Gastroesophageal sphincter (tissue), 4 donors: ENCODE data around the gene IL22RA1. TPM values are rescaled to one million over a fixed set of nuclear protein-coding genes. Genes with fewer than 3 reads are reported as not detected.

Experiments used
- ATAC-seq: fragments of 150-250 bp; one replicate; pipeline ENCODE4 v1.9.1; 2016; ENCODE audit warnings: mild to moderate bottlenecking, moderate library complexity
- H3K27ac ChIP-seq, 4 donors: fragments of 200-600 bp; sonication (generic) in 3 of 4; 1 replicate in 3 of 4; 2 replicates in 1 of 4; pipeline ENCODE4 v1.5.1; 2016 to 2019
- H3K27me3 ChIP-seq: fragments of 200-600 bp; sonication (generic); one replicate; pipeline ENCODE4 v1.5.1; 2019
- H3K36me3 ChIP-seq, 2 donors: fragments of 200-600 bp; sonication (generic); one replicate each; pipeline ENCODE4 v1.5.1; 2019; ENCODE audit warnings: control low read depth in 1 of 2
- H3K4me1 ChIP-seq, 3 donors: fragments of 200-600 bp; sonication (generic); 1 replicate in 2 of 3; 2 replicates in 1 of 3; pipeline ENCODE4 v1.5.1; 2016 to 2019; ENCODE audit warnings: control low read depth in 2 of 3
- H3K4me3 ChIP-seq, 2 donors: fragments of 200-600 bp; sonication (generic); one replicate each; pipeline ENCODE4 v1.5.1; 2019; ENCODE audit warnings: mild to moderate bottlenecking in 1 of 2, moderate library complexity in 1 of 2
- H3K9me3 ChIP-seq, 3 donors: fragments of 200-600 bp; sonication (generic); one replicate each; pipeline ENCODE4 v1.5.1; 2017 to 2019; ENCODE audit warnings: control low read depth in 2 of 3
- EP300 ChIP-seq: sonication (generic); formaldehyde crosslinking; IDR thresholded peaks from one replicate; pipeline ENCODE4 v1.6.1; 2017; ENCODE audit warnings: antibody characterized with exemption, mild to moderate bottlenecking
- POLR2A ChIP-seq, 2 donors: fragments of 450-650 bp; IDR thresholded peaks; one replicate each; pipeline ENCODE4 v1.6.1; 2017; ENCODE audit warnings: antibody characterized with exemption in 2 of 2, mild to moderate bottlenecking in 2 of 2, moderate library complexity in 1 of 2
- POLR2AphosphoS5 ChIP-seq: sonication (generic); formaldehyde crosslinking; IDR thresholded peaks from one replicate; pipeline ENCODE4 v1.6.1; 2017; ENCODE audit warnings: antibody characterized with exemption
- WGBS, 2 donors: methylation state at CpG; one replicate each; pipeline ENCODE4 v1.1.5; 2018; ENCODE audit warnings: low coverage in 1 of 2; 5-methylcytosine and 5-hydroxymethylcytosine counted together
- total RNA-seq, 4 donors: library from RNA; depleted of rRNA; stranded (reverse); fragments of >200 nt; gene quantifications; one replicate each; pipeline ENCODE4 v1.1.0, GENCODE V29; 2016
- TF ChIP-seq, protein P1 (sequence below), 4 experiments: fragments of 200-600 bp in 2 of 4; fragments of 450-650 bp in 2 of 4; sonication (generic) in 1 of 4; IDR thresholded peaks; one replicate each; pipeline ENCODE4 v1.5.1; 2017 to 2019; ENCODE audit warnings: antibody characterized with exemption in 4 of 4, mild to moderate bottlenecking in 2 of 4, moderate library complexity in 2 of 4

IL22RA1 gene
- total RNA-seq, 4 donors from 2014 or later, result 0.57 to 0.58 TPM; not detected in 2

DNA sequence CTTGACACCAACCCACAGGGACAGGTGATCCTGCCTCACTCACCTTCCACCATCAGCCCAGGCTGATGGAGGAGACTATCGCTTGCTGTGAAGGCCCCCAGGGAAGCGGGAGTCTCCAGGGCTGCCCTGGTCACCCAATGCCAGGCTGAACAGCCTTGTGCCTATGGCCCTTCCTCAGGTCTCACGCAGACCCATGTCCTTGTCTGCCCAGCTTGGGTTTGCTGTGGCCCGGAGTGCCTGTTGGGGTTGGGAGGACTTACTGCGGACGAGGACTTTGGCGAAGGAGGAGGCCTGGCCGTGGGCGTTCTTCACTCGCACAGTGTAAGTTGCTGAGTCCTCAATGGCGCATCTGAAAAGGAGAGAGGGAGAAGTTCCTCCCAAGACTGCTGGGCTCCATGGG lies 45.3 kb downstream of the IL22RA1 start:
- no peak for ATAC-seq
- H3K27me3 ChIP-seq, result no peaks in the 10 kb centered on the region
- H3K4me1 ChIP-seq, result peaks cover 0 to 9% (median 4%) of the 10 kb centered on the region in 3 donors
- TF ChIP-seq POLR2A (IDR thresholded peaks at IDR 0.05) (no peak), EP300 (no peak), POLR2AphosphoS5 (no peak)
- TF ChIP-seq, protein P1, sequence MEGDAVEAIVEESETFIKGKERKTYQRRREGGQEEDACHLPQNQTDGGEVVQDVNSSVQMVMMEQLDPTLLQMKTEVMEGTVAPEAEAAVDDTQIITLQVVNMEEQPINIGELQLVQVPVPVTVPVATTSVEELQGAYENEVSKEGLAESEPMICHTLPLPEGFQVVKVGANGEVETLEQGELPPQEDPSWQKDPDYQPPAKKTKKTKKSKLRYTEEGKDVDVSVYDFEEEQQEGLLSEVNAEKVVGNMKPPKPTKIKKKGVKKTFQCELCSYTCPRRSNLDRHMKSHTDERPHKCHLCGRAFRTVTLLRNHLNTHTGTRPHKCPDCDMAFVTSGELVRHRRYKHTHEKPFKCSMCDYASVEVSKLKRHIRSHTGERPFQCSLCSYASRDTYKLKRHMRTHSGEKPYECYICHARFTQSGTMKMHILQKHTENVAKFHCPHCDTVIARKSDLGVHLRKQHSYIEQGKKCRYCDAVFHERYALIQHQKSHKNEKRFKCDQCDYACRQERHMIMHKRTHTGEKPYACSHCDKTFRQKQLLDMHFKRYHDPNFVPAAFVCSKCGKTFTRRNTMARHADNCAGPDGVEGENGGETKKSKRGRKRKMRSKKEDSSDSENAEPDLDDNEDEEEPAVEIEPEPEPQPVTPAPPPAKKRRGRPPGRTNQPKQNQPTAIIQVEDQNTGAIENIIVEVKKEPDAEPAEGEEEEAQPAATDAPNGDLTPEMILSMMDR (IDR thresholded peaks at IDR 0.05), result no peak
- H3K9me3 ChIP-seq, result no peaks in the 10 kb centered on the region
- no peak overlapping the region for H3K27ac ChIP-seq
- H3K4me3 ChIP-seq, result no peak overlapping the region
- H3K36me3 ChIP-seq, result no peaks in the 10 kb centered on the region
- no CpG with 5 or more reads among the region's 11 CpGs for WGBS, 2 donors

DNA sequence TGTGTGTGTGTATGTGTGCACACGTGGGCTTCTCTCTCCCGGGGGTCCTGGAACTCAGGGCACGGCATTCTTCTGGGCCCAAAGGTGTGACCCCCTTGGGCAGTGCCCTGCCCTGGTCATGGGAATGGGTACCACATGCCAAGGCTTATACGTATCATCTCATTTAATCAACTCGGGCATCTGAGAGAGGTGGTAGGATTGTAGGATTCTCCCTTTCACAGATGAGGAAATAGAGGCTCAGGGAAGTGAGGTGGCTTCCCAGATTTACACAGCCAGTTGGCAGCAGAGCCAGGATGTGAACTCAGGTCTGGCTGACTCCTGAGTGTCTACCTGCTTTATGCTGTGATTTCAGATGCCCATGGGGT lies 46.2 kb downstream of the IL22RA1 start:
- Histone ChIP-seq H3K9me3 (no peaks in the 10 kb centered on the region), H3K27ac (no peak overlapping the region), H3K4me1 (no peaks in the 10 kb centered on the region), H3K4me3 (no peak overlapping the region), H3K36me3 (no peaks in the 10 kb centered on the region), H3K27me3 (no peaks in the 10 kb centered on the region)
- ATAC-seq, result no peak
- 92% methylated on average over 2 of the region's 5 CpGs; no CpG with 5 or more reads in 1 of the 2 donors for WGBS, 2 donors
- TF ChIP-seq POLR2A (IDR thresholded peaks at IDR 0.05), result no peak
- no peak for TF ChIP-seq EP300
- TF ChIP-seq, protein P1 (IDR thresholded peaks at IDR 0.05), result no peak
- TF ChIP-seq POLR2AphosphoS5, result no peak

DNA sequence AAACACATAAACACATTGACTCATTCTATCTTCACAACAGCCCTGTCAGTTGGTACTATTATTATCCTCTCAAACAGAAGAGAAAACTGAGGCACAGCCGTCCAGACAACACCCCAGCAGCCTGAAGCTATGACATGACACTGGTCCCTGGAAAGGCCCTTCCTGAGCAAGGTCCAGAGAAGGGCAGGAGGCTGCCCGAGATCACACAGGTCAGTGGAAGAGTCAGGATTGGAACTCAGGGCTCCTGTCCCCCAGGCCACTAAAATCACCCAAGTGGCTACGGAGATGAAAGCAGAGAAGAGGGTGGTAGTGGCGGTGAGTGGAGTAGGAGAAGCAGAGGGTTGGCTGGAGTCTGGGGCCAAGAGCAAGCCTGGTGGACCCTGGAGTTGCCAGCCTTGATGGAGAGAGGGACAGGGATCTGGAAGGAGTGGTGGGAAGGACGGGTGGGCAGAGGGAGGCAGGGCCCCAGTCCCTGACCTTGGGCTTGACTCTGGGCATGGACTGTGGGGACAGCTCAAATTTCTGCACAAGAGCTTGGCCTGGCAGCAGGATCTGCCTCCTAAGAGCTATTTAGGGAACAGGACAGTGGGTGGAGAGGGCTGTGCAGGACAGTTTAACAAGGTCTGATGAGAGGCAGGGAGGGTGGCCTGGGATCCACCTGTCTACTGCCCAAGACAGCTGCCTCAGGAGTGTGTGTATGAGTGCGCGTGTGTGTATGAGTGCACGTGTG lies 46.8 kb downstream of the IL22RA1 start:
- Histone ChIP-seq H3K27me3 (no peaks in the 10 kb centered on the region), H3K9me3 (no peaks in the 10 kb centered on the region), H3K4me3 (no peak overlapping the region), H3K4me1 (no peaks in the 10 kb centered on the region), H3K36me3 (no peaks in the 10 kb centered on the region), H3K27ac (no peak overlapping the region)
- TF ChIP-seq POLR2AphosphoS5 (no peak), EP300 (no peak), POLR2A (IDR thresholded peaks at IDR 0.05) (no peak)
- TF ChIP-seq, protein P1 (IDR thresholded peaks at IDR 0.05), result no peak
- WGBS, 2 donors, result 71 to 89% methylated on average over 5 to 7 of the region's 8 CpGs
- no peak for ATAC-seq

DNA sequence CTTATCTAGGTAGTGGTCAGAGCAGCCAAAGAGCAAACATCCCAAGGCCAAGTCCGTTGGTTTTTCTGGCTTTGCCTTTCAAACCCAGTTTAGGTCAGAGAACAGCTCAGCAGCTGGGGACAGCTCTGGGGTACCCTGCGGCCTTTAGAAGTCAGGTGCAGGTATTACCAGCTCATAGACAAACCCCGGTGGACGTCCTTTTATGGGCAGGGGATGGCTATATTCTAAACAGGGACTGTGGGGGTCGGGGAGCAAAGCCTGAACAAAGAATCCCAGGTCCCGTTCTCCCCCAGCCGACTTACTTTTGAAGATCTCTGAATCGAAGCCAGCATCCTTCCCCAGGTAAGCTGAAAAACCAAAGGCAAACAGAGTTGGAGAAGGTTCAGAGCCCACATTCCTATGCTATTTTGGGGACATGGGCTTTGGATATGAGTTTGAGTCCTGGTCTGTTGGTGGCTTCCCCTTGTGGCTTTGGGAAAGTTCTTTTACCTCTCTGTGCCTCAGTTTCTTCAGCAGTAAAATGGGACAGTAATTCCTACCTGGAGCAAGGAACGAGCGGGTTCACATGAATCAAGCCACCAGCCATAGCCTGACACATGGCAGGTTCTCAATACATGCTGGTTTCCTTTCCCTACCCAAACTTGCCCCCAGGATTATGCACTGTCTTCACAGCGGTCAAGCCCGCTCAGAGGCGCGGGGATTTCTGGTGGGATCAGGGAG lies 47.6 kb downstream of the IL22RA1 start:
- 60 to 73% methylated on average over 4 to 7 of the region's 14 CpGs for WGBS, 2 donors
- ATAC-seq, result no peak
- H3K4me1 ChIP-seq, result no peaks in the 10 kb centered on the region
- TF ChIP-seq EP300 (no peak), POLR2A (IDR thresholded peaks at IDR 0.05) (no peak), POLR2AphosphoS5 (no peak)
- TF ChIP-seq, protein P1 (IDR thresholded peaks at IDR 0.05), result no peak
- no peaks in the 10 kb centered on the region for H3K36me3 ChIP-seq
- H3K4me3 ChIP-seq, result no peak overlapping the region
- no peak overlapping the region for H3K27ac ChIP-seq
- no peaks in the 10 kb centered on the region for H3K27me3 ChIP-seq
- no peaks in the 10 kb centered on the region for H3K9me3 ChIP-seq

DNA sequence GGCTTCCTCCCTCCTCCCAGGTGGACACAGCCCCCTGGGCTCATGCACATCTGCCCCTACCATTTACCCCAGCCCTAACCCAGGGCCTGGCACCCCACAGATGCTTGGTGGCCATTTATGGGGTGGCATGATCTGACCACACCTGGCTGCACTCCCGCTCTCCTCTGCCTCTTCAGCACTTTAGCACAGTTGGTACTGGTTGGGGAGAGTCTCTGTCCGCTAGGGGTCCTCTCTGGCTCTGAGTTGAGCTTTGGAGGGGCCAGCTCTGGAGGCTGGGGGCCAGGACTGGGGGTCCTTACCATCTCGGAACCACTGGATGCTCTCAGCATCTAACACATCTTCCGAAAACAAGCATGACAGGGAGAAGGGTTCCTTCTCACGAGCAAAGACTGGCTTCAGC lies 48.4 kb downstream of the IL22RA1 start:
- no peak for TF ChIP-seq EP300
- no peaks in the 10 kb centered on the region for H3K36me3 ChIP-seq
- H3K27ac ChIP-seq, result no peak overlapping the region
- 80% methylated on average over 1 of the region's 5 CpGs; no CpG with 5 or more reads in 1 of the 2 donors for WGBS, 2 donors
- ATAC-seq, result no peak
- no peak overlapping the region for H3K4me3 ChIP-seq
- no peaks in the 10 kb centered on the region for H3K9me3 ChIP-seq
- H3K4me1 ChIP-seq, result no peaks in the 10 kb centered on the region
- H3K27me3 ChIP-seq, result no peaks in the 10 kb centered on the region
